Smooth muscle cell (in vitro differentiated cells): ENCODE measurements around the gene MYL11. TPM values are rescaled to one million over a fixed set of nuclear protein-coding genes. Genes with fewer than 3 reads are reported as not detected.

Source experiments
- DNase-seq: peaks from one replicate; lab custom pipeline; 2025; ENCODE audit not compliant: unreplicated experiment; lab: John Stamatoyannopoulos, UW
- H2AFZ ChIP-seq: fragments of 200-600 bp; sonication (generic); 2 replicates; pipeline ENCODE4 v1.6.0; 2016; ENCODE audit warnings: antibody characterized with exemption, low read depth, mild to moderate bottlenecking
- H3F3A ChIP-seq: fragments of 200-600 bp; sonication (generic); 2 replicates; pipeline ENCODE4 v1.6.0; 2017; ENCODE audit warnings: antibody characterized with exemption, low read depth
- H3K27ac ChIP-seq: fragments of 200-600 bp; sonication (generic); 2 replicates; pipeline ENCODE4 v1.5.1; 2016; ENCODE audit warnings: low read depth, mild to moderate bottlenecking
- H3K27me3 ChIP-seq: fragments of 200-600 bp; sonication (generic); 2 replicates; pipeline ENCODE4 v1.6.1; 2016; ENCODE audit warnings: low read depth, mild to moderate bottlenecking
- H3K36me3 ChIP-seq: fragments of 200-600 bp; sonication (generic); 2 replicates; pipeline ENCODE4 v1.5.1; 2016; ENCODE audit warnings: low read depth
- H3K4me1 ChIP-seq: fragments of 200-600 bp; sonication (generic); 2 replicates; pipeline ENCODE4 v1.5.1; 2016; ENCODE audit warnings: low read depth
- H3K4me2 ChIP-seq: fragments of 200-600 bp; sonication (generic); 2 replicates; pipeline ENCODE4 v1.6.0; 2016; ENCODE audit warnings: mild to moderate bottlenecking
- H3K4me3 ChIP-seq: fragments of 200-600 bp; sonication (generic); 2 replicates; pipeline ENCODE4 v1.5.1; 2016; ENCODE audit warnings: mild to moderate bottlenecking
- H3K79me2 ChIP-seq: fragments of 200-600 bp; sonication (generic); 2 replicates; pipeline ENCODE4 v1.6.0; 2016; ENCODE audit warnings: low read depth, mild to moderate bottlenecking
- H3K9ac ChIP-seq: fragments of 200-600 bp; sonication (generic); 2 replicates; pipeline ENCODE4 v1.6.0; 2016; ENCODE audit warnings: low read depth
- H3K9me3 ChIP-seq: fragments of 200-600 bp; sonication (generic); replicated peaks from 2 replicates; pipeline ENCODE4 v1.5.1; 2016; ENCODE audit warnings: low read depth
- H4K20me1 ChIP-seq: fragments of 200-600 bp; sonication (generic); 2 replicates; pipeline ENCODE4 v1.6.0; 2016; ENCODE audit warnings: low read depth
- CTCF ChIP-seq: fragments of 200-600 bp; sonication (generic); IDR thresholded peaks from 2 replicates; pipeline ENCODE4 v1.5.1; 2017; ENCODE audit warnings: borderline replicate concordance, mild to moderate bottlenecking, antibody characterized with exemption; ENCODE audit not compliant: insufficient read depth, poor library complexity, severe bottlenecking
- WGBS: methylation state at CpG from one replicate; pipeline ENCODE4 v1.1.7; 2016; ENCODE audit warnings: low lambda C conversion rate; 5-methylcytosine and 5-hydroxymethylcytosine counted together
- polyA plus RNA-seq: library from polyadenylated mRNA; unstranded; fragments of >200 nt; fragmentation: Nextera tagmentation; extraction: Ambion mirVana; gene quantifications from 2 replicates; pipeline ENCODE4 v1.2.1, GENCODE V29; 2016
- total RNA-seq: library from RNA; depleted of rRNA; stranded (reverse); fragments of >200 nt; gene quantifications from 2 replicates; pipeline ENCODE4 v1.2.3, GENCODE V29; 2014

MYL11 gene
- total and polyA plus RNA-seq, 2 experiments from 2014 or later, result 3.6 TPM; not detected in 1

- H2AFZ ChIP-seq, result no peak overlapping the region
- peak overlapping the region; percentile 67 for H3K9ac ChIP-seq
- peak overlapping the region; percentile 93 for H3K4me2 ChIP-seq
- no peaks in the 10 kb centered on the region for H3K27me3 ChIP-seq
- H3K9me3 ChIP-seq, result no peaks in the 10 kb centered on the region
- peaks cover 20% of the 10 kb centered on the region for H3K4me1 ChIP-seq
- H3K27ac ChIP-seq, result peak overlapping the region; percentile 69
- no peak for DNase-seq
- TF ChIP-seq CTCF, result no peak
- peak overlapping the region; percentile 59 for H3K4me3 ChIP-seq
- 41% methylated on average over 4 of the region's 4 CpGs for WGBS
- H3K79me2 ChIP-seq, result peaks cover 61% of the 10 kb centered on the region
- peaks cover 4% of the 10 kb centered on the region for H3F3A ChIP-seq
- H4K20me1 ChIP-seq, result peaks cover 54% of the 10 kb centered on the region
- H3K36me3 ChIP-seq, result no peaks in the 10 kb centered on the region
Observed at GRCh38 chr16:30368792-30369090, 5.9 kb upstream of the MYL11 start.

GRCh38 chr16:30369091-30369937, 5.3 kb upstream of the MYL11 start:
- Histone ChIP-seq H3K36me3 (no peaks in the 10 kb centered on the region), H2AFZ (no peak overlapping the region), H3K4me1 (peaks cover 20% of the 10 kb centered on the region), H3K9me3 (no peaks in the 10 kb centered on the region), H3K9ac (peak overlapping the region; percentile 67), H4K20me1 (peaks cover 54% of the 10 kb centered on the region), H3K4me3 (peak overlapping the region; percentile 59), H3K4me2 (peak overlapping the region; percentile 93), H3K27ac (peak overlapping the region; percentile 69), H3F3A (peaks cover 4% of the 10 kb centered on the region), H3K79me2 (peaks cover 56% of the 10 kb centered on the region), H3K27me3 (no peaks in the 10 kb centered on the region)
- no peak for DNase-seq
- WGBS, result 18% methylated on average over 36 of the region's 45 CpGs
- no peak for TF ChIP-seq CTCF

GRCh38 chr16:30369938-30370455, 4.6 kb upstream of the MYL11 start:
- H3K27ac ChIP-seq, result peak overlapping the region; percentile 69
- H3K9me3 ChIP-seq, result no peaks in the 10 kb centered on the region
- H3K9ac ChIP-seq, result peak overlapping the region; percentile 67
- H3K4me1 ChIP-seq, result peaks cover 20% of the 10 kb centered on the region
- peak overlapping the region; percentile 93 for H3K4me2 ChIP-seq
- DNase-seq, result no peak
- H3K36me3 ChIP-seq, result no peaks in the 10 kb centered on the region
- H3K4me3 ChIP-seq, result peak overlapping the region; percentile 59
- H3K27me3 ChIP-seq, result no peaks in the 10 kb centered on the region
- H3K79me2 ChIP-seq, result peaks cover 49% of the 10 kb centered on the region
- WGBS, result 0% methylated on average over 5 of the region's 76 CpGs
- H4K20me1 ChIP-seq, result peaks cover 48% of the 10 kb centered on the region
- peak; percentile 10 for TF ChIP-seq CTCF
- no peak overlapping the region for H2AFZ ChIP-seq
- peaks cover 4% of the 10 kb centered on the region for H3F3A ChIP-seq
